GM19463 (cell line): ENCODE results near the gene LAMTOR4.
"Not testable (repeated sequence)": the region's sequence is repeated elsewhere in the genome, so short reads cannot be mapped to it uniquely, and the experiment has no call there.

Experiments used
- ATAC-seq: cut with Tn5 transposase; IDR thresholded peaks from one replicate; pipeline ENCODE4 v1.9.1; 2021; ENCODE audit warnings: mild to moderate bottlenecking, moderate library complexity; ENCODE audit not compliant: unreplicated experiment

Gene LAMTOR4

GRCh38 chr7:100122067-100122466 lies 26.7 kb upstream of the LAMTOR4 start:
- no peak for ATAC-seq

- no peak for ATAC-seq
These were observed 26.1 kb upstream of the LAMTOR4 start for GRCh38 chr7:100122568-100122967.

- ATAC-seq = no peak
These were observed 24.2 kb upstream of the LAMTOR4 start for GRCh38 chr7:100124301-100125230.

GRCh38 chr7:100126239-100126930 lies 22.3 kb upstream of the LAMTOR4 start:
- peak; percentile 23 for ATAC-seq

- ATAC-seq = peak; percentile 60
These were observed 21.5 kb upstream of the LAMTOR4 start, which contains the start of gene MBLAC1 for GRCh38 chr7:100126931-100127865. Gene MBLAC1, plus strand, starts transcription at chr7:100126967. Its CDS starts 429 bp downstream, at chr7:100127396.

GRCh38 chr7:100127866-100128636 lies 20.7 kb upstream of the LAMTOR4 start:
- no peak for ATAC-seq

- no peak for ATAC-seq
These were observed 20.1 kb upstream of the LAMTOR4 start for GRCh38 chr7:100128637-100128963.

- not testable (repeated sequence) for ATAC-seq
These were observed 18.5 kb upstream of the LAMTOR4 start for GRCh38 chr7:100130220-100130607.

- ATAC-seq = no peak
These were observed 17.9 kb upstream of the LAMTOR4 start for GRCh38 chr7:100130608-100131453.

- no peak for ATAC-seq
These were observed 16.6 kb upstream of the LAMTOR4 start for GRCh38 chr7:100132126-100132525.

GRCh38 chr7:100132697-100133151 lies 16.0 kb upstream of the LAMTOR4 start:
- peak; percentile 54 for ATAC-seq

GRCh38 chr7:100137851-100138760 lies 10.6 kb upstream of the LAMTOR4 start:
- ATAC-seq = no peak

- ATAC-seq = no peak
These were observed 7.2 kb upstream of the LAMTOR4 start for GRCh38 chr7:100141555-100141949.

- ATAC-seq = no peak
These were observed 6.3 kb upstream of the LAMTOR4 start for GRCh38 chr7:100142461-100142860.

- not testable (repeated sequence) for ATAC-seq
These were observed 2.4 kb upstream of the LAMTOR4 start for GRCh38 chr7:100146350-100146749.

GRCh38 chr7:100147278-100147677 lies 1.4 kb upstream of the LAMTOR4 start:
- ATAC-seq = no peak

GRCh38 chr7:100148225-100148558 lies 526 bp upstream of the LAMTOR4 start:
- no peak for ATAC-seq

- ATAC-seq = no peak
These were observed 3.7 kb downstream of the LAMTOR4 start for GRCh38 chr7:100152404-100152803.
